Calu3 (cell line): ENCODE measurements around the gene DHRS12. TPM values are rescaled to one million over a fixed set of nuclear protein-coding genes. Genes with fewer than 3 reads are reported as not detected.

ENCODE experiments used
- BruUV-seq: library from RNA; stranded (reverse); fragments of 400-500 nt; replicated peaks from 2 replicates; lab custom pipeline; 2021; lab: Mats Ljungman, UMichigan
- CTCF ChIA-PET: fragments of 300-600 bp; sonication (Branson Sonifier 250); formaldehyde crosslinking; loops from one replicate; lab custom pipeline; 2022; ENCODE audit warnings: antibody characterized with exemption; lab: Charles Lee
- DNase-seq: peaks from one replicate; pipeline ENCODE4 v3.0.0; 2022
- H3K27ac Mint-ChIP-seq: one replicate; pipeline ENCODE4 v1.8.0; 2022; ENCODE audit warnings: mixed read lengths; ENCODE audit not compliant: unreplicated experiment
- H3K27me3 Mint-ChIP-seq: one replicate; pipeline ENCODE4 v1.8.0; 2022; ENCODE audit warnings: mixed read lengths; ENCODE audit not compliant: unreplicated experiment
- H3K36me3 Mint-ChIP-seq: one replicate; pipeline ENCODE4 v1.8.0; 2022; ENCODE audit warnings: mild to moderate bottlenecking, moderate library complexity, mixed read lengths; ENCODE audit not compliant: insufficient read depth, unreplicated experiment
- H3K4me1 Mint-ChIP-seq: one replicate; pipeline ENCODE4 v1.8.0; 2022; ENCODE audit warnings: mild to moderate bottlenecking, low read depth, mixed read lengths; ENCODE audit not compliant: unreplicated experiment
- H3K4me3 Mint-ChIP-seq: one replicate; pipeline ENCODE4 v1.8.0; 2022; ENCODE audit warnings: mild to moderate bottlenecking, low read depth, moderate library complexity, mixed read lengths; ENCODE audit not compliant: unreplicated experiment
- H3K9me3 Mint-ChIP-seq: one replicate; pipeline ENCODE4 v1.8.0; 2022; ENCODE audit warnings: low read depth, mixed read lengths; ENCODE audit not compliant: unreplicated experiment
- intact Hi-C: fragments of 100-400 bp; cut with micrococcal nuclease; formaldehyde crosslinking; loops from one replicate; pipeline ENCODE4 v1.10.0; 2022; ENCODE audit not compliant: unreplicated experiment
- total RNA-seq: library from RNA; stranded (reverse); gene quantifications from 2 replicates; pipeline ENCODE4 v1.2.3, GENCODE V29; 2022
- TF ChIP-seq, protein P1 (sequence below): fragments of 200-600 bp; IDR thresholded peaks from one replicate; pipeline ENCODE4 v1.8.0; 2022; ENCODE audit warnings: antibody characterized with exemption; ENCODE audit not compliant: unreplicated experiment

The DHRS12 gene
- total RNA-seq, 1 experiment from 2014 or later: 8.1 TPM

DNA sequence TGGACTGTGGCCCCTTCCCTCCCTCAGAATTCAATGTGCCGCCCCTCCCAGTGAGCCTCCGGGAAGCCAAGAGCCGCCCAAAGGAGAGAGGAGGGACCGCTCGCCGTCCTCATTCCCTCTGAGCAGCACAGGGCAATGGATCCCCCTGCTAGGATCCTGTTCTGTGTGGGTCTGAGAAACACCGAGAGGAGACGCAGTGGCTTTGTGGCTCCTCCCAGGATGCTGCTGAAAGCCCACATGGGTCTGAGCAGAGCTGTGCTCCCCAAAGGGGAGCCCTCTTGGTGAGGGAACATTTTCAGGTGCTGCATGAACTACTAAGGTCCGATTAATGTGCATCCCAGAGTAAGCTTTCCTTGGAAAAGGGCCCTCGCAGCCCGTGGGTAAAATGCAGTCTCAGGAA lies 30.4 kb downstream of the DHRS12 start:
- BruUV-seq: no TSS peak
- Mint-ChIP-seq H3K36me3 (peaks cover 7% of the 10 kb centered on the region), H3K4me3 (no peak overlapping the region), H3K27ac (no peak overlapping the region), H3K4me1 (no peaks in the 10 kb centered on the region), H3K9me3 (no peaks in the 10 kb centered on the region), H3K27me3 (no peaks in the 10 kb centered on the region)
- intact Hi-C loops: no loop called here
- CTCF ChIA-PET: no interaction called here
- no peak for DNase-seq
- TF ChIP-seq, protein P1, sequence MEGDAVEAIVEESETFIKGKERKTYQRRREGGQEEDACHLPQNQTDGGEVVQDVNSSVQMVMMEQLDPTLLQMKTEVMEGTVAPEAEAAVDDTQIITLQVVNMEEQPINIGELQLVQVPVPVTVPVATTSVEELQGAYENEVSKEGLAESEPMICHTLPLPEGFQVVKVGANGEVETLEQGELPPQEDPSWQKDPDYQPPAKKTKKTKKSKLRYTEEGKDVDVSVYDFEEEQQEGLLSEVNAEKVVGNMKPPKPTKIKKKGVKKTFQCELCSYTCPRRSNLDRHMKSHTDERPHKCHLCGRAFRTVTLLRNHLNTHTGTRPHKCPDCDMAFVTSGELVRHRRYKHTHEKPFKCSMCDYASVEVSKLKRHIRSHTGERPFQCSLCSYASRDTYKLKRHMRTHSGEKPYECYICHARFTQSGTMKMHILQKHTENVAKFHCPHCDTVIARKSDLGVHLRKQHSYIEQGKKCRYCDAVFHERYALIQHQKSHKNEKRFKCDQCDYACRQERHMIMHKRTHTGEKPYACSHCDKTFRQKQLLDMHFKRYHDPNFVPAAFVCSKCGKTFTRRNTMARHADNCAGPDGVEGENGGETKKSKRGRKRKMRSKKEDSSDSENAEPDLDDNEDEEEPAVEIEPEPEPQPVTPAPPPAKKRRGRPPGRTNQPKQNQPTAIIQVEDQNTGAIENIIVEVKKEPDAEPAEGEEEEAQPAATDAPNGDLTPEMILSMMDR: no peak

DNA sequence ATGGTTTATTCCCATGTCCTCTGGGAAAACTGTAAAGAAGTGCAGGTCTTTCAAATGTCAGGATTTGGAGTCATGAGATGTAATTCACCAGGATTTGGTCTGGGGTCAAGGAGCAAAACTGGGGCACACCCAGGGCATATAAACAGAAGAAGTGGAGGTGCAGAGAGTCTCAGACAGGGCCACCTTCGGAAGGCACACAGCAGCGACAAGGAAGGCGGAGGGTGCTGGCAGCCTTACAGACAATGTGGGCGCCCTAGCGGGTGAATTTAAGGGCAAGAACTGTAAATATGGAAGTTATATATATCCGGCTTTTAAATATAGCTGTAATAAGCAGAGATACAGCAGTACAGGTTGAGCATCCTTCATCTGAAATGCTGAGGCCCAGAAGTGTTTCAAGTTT lies 31.2 kb downstream of the DHRS12 start:
- BruUV-seq: no TSS peak
- CTCF ChIA-PET: no interaction called here
- no peaks in the 10 kb centered on the region for H3K27me3 Mint-ChIP-seq
- H3K36me3 Mint-ChIP-seq: peaks cover 7% of the 10 kb centered on the region
- no peak overlapping the region for H3K27ac Mint-ChIP-seq
- intact Hi-C loops: no loop called here
- no peaks in the 10 kb centered on the region for H3K4me1 Mint-ChIP-seq
- TF ChIP-seq, protein P1: no peak
- DNase-seq: no peak
- H3K9me3 Mint-ChIP-seq: no peaks in the 10 kb centered on the region
- no peak overlapping the region for H3K4me3 Mint-ChIP-seq

DNA sequence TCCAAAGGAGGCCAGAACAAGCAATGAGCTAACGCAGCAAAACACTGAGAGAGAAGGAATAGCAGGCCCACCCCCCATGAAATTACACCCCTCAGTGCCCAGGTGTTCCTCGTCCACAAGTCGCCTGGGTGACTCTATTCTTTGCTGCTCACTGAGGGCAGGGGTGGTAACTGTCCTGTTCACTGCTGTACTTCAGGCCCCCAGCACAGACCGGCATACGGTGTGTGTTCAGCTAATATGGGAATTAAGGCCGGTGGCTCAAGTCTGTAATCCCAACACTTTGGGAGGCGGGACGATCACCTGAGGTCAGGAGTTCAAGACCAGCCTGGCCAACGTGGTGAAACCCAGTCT lies 31.9 kb downstream of the DHRS12 start:
- H3K27me3 Mint-ChIP-seq: no peaks in the 10 kb centered on the region
- BruUV-seq: no TSS peak
- CTCF ChIA-PET: no interaction called here

DNA sequence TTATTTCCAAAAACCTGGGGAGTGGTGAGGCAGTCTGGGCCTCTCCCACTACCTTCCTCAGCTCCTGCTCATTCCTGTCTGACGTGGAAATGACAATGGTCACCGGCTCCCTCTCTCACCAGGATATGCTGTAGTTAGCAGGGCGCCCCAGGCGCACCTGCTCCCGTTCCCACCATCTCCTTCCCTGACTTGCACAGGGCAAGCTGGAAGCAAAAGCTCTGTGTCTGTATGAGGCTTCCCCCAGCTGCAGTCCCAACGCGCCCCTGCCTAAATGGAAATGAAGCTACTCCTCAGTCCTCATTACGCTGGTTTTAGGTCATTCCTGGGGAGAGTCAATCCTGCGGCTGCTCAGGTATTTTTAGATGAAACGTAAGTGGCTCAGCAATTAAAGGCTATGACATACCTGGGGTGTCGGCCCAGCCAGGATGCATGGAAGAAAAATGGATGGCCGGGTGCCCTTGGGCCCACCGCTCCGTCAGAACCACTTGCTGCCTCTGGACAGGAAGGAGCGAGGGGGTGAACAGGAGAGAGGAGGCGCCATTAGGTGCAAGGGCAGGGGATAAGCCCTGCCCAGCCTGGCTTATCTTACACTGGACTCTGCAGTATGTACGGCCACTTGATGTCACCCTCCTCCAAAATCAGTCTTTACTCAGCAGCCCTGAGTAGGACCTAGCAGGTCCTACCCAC lies 32.4 kb downstream of the DHRS12 start:
- no peak for DNase-seq
- H3K27me3 Mint-ChIP-seq: no peaks in the 10 kb centered on the region
- H3K9me3 Mint-ChIP-seq: no peaks in the 10 kb centered on the region
- CTCF ChIA-PET: no interaction called here
- intact Hi-C loops: no loop called here
- BruUV-seq: no TSS peak
- TF ChIP-seq, protein P1: no peak
- H3K4me3 Mint-ChIP-seq: no peak overlapping the region
- H3K36me3 Mint-ChIP-seq: peaks cover 7% of the 10 kb centered on the region
- no peak overlapping the region for H3K27ac Mint-ChIP-seq
- H3K4me1 Mint-ChIP-seq: no peaks in the 10 kb centered on the region

More for the DNA sequence above, 31.9 kb downstream of the DHRS12 start:
- Mint-ChIP-seq H3K4me3 (no peak overlapping the region), H3K9me3 (no peaks in the 10 kb centered on the region), H3K4me1 (no peaks in the 10 kb centered on the region), H3K27ac (no peak overlapping the region), H3K36me3 (peaks cover 7% of the 10 kb centered on the region)
- intact Hi-C loops: no loop called here
- DNase-seq: no peak
- TF ChIP-seq, protein P1: no peak
